OCI-LY7 (cell line): Measurements from ENCODE around the gene CABP4. TPM values are rescaled to one million over a fixed set of nuclear protein-coding genes. Genes with fewer than 3 reads are reported as not detected.

Experiments
- BruUV-seq: library from RNA; stranded (reverse); fragments of 400-500 nt; replicated peaks from 2 replicates; lab custom pipeline; 2021; lab: Mats Ljungman, UMichigan
- CTCF ChIA-PET: fragments of 300-600 bp; sonication (Branson Sonifier 250); formaldehyde crosslinking; loops from one replicate; lab custom pipeline; 2022; ENCODE audit warnings: antibody characterized with exemption; ENCODE audit not compliant: unreplicated experiment; lab: Charles Lee
- POLR2A ChIA-PET: fragments of 300-600 bp; sonication (Branson Sonifier 250); formaldehyde crosslinking; loops from one replicate; lab custom pipeline; 2022; ENCODE audit warnings: antibody characterized with exemption; lab: Charles Lee
- DNase-seq: peaks from one replicate; pipeline ENCODE4 v3.0.0-alpha.2; 2015; ENCODE audit warnings: low spot score
- H2AFZ ChIP-seq: fragments of 200-600 bp; sonication (generic), shearing (Covaris generic); 2 replicates; pipeline ENCODE4 v1.6.1; 2014; ENCODE audit warnings: mild to moderate bottlenecking, antibody characterized with exemption, low read length, moderate library complexity
- H3K27ac ChIP-seq: fragments of 200-600 bp; sonication (generic); 2 replicates; pipeline ENCODE4 v1.5.1; 2014; ENCODE audit warnings: mixed run types, low read depth, mild to moderate bottlenecking, moderate library complexity, low read length, inconsistent platforms; ENCODE audit not compliant: poor library complexity, severe bottlenecking
- H3K36me3 ChIP-seq: fragments of 200-600 bp; sonication (generic); 2 replicates; pipeline ENCODE4 v1.6.1; 2014; ENCODE audit warnings: mild to moderate bottlenecking, antibody characterized with exemption, low read length, moderate library complexity, mixed read lengths; ENCODE audit not compliant: insufficient read depth
- H3K4me1 ChIP-seq: fragments of 200-600 bp; sonication (generic); 2 replicates; pipeline ENCODE4 v1.5.1; 2014; ENCODE audit warnings: mild to moderate bottlenecking, low read length; ENCODE audit not compliant: insufficient read depth, poor library complexity, severe bottlenecking
- H3K4me2 ChIP-seq: fragments of 200-600 bp; sonication (generic); 2 replicates; pipeline ENCODE4 v1.6.1; 2014; ENCODE audit warnings: mild to moderate bottlenecking, low read length
- H3K4me3 ChIP-seq: fragments of 200-600 bp; sonication (generic); 2 replicates; pipeline ENCODE4 v1.5.1; 2014; ENCODE audit warnings: mild to moderate bottlenecking, low read depth, low read length; ENCODE audit not compliant: poor library complexity, severe bottlenecking
- H3K79me2 ChIP-seq: fragments of 200-600 bp; sonication (generic); 2 replicates; pipeline ENCODE4 v1.6.1; 2016; ENCODE audit warnings: low read depth, mild to moderate bottlenecking, low read length, moderate library complexity, mixed read lengths; ENCODE audit not compliant: insufficient read depth
- H3K9me2 ChIP-seq: fragments of 200-600 bp; sonication (generic); 2 replicates; pipeline ENCODE4 v1.6.1; 2016; ENCODE audit warnings: mild to moderate bottlenecking, low read length, mixed read lengths; ENCODE audit not compliant: insufficient read depth
- H3K9me3 ChIP-seq: fragments of 200-600 bp; sonication (generic); 2 replicates; pipeline ENCODE4 v1.6.1; 2014; ENCODE audit warnings: mild to moderate bottlenecking, mixed run types, low read length, mixed read lengths
- H4K20me1 ChIP-seq: fragments of 200-600 bp; sonication (generic); 2 replicates; pipeline ENCODE4 v1.6.1; 2014; ENCODE audit warnings: mild to moderate bottlenecking, antibody characterized with exemption, low read length, moderate library complexity, mixed read lengths; ENCODE audit not compliant: insufficient read depth
- EZH2phosphoT487 ChIP-seq: fragments of 200-600 bp; sonication (generic); IDR thresholded peaks from 2 replicates; pipeline ENCODE4 v1.6.1; 2018; ENCODE audit warnings: low read depth, borderline replicate concordance, mild to moderate bottlenecking, mixed run types, antibody characterized with exemption, low read length, moderate library complexity, mixed read lengths
- intact Hi-C: fragments of 100-400 bp; cut with micrococcal nuclease; formaldehyde crosslinking; loops from one replicate; pipeline ENCODE4 v1.10.0; 2022; ENCODE audit not compliant: unreplicated experiment
- total RNA-seq, 2 experiments: library from RNA; depleted of rRNA in 1 of 2; stranded (reverse); fragments of >200 nt in 1 of 2; shearing (Covaris generic) in 1 of 2; gene quantifications; 2 replicates each; pipeline ENCODE4 v1.2.3, GENCODE V29; 2014 to 2022
- TF ChIP-seq, protein P1 (sequence below): fragments of 200-600 bp; sonication (generic); conservative IDR thresholded peaks from 2 replicates; pipeline ENCODE4 v1.5.1; 2014; ENCODE audit warnings: mild to moderate bottlenecking, antibody characterized with exemption, low read length, moderate library complexity, mixed read lengths

CABP4 gene
- total RNA-seq, 2 experiments from 2014 or later, result 3.0 to 11.5 TPM

DNA sequence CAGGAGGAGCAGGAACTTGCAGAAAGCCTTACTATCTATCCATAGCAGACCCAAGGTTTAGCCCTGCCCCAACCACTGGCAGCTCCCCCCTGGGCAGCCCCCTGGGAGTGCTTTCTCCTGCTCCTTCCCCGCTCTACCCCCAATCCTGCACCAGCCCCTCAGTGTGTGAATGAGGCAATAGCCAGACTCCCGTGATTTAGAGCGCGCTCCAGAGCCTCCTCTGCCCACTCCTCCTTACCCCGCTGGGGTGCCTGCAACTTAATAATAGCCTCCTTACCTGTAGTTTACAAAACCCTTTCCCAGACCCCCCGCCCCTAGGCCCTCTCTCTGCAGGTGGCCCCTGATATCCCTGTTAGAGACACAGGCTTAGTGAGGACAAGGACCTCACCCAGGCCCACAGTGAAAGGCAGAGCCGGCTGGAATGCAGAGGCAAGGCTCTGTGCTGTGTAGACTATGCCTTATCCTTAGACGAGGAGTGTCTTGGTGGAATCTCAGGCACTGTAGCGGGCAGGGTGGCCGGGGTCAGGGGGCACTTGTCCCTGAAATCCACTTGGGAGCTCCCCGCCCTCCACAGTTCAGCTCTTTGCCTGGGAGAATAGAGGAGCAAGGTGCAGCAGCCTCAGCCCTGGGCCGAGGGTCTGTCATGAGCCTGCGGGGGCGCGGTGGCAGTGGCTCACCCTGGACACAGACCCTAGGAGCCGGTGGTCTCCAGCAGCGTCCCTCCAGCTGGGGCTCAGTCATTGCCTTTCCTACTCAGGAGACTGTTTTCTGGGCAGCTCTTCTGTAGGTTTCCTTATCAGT lies 44.0 kb upstream of the CABP4 start:
- POLR2A ChIA-PET, result interaction anchor here (0.8 kb wide), 1 partner anchor 9 kb away, joined by 3 read pairs; no protein-coding TSS in a partner anchor

DNA sequence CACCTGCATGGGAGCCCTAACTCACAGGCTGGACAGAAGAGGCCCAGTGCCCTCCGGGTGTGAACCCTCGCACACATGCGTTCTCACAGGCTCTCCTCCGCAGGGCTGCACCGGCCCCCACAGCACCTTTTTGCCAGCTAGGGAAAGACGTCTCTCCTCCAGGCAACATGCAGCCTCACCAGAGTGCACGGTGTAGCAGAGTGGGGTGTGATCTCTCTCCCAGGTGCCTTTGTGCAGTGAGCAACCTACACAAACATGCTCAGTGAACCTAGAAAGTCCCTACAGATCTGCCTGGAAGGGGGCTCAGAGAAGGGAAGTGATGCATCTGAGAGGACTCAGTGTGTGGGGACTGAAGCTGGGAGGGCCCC lies 43.4 kb upstream of the CABP4 start:
- H2AFZ ChIP-seq, result no peak overlapping the region
- peaks cover 76% of the 10 kb centered on the region for H3K4me1 ChIP-seq
- no peak overlapping the region for H3K4me3 ChIP-seq
- peaks cover 32% of the 10 kb centered on the region for H3K36me3 ChIP-seq
- POLR2A ChIA-PET, result interaction anchor here (0.8 kb wide), 1 partner anchor 9 kb away, joined by 3 read pairs; no protein-coding TSS in a partner anchor
- TF ChIP-seq EZH2phosphoT487, result no peak
- TF ChIP-seq, protein P1, sequence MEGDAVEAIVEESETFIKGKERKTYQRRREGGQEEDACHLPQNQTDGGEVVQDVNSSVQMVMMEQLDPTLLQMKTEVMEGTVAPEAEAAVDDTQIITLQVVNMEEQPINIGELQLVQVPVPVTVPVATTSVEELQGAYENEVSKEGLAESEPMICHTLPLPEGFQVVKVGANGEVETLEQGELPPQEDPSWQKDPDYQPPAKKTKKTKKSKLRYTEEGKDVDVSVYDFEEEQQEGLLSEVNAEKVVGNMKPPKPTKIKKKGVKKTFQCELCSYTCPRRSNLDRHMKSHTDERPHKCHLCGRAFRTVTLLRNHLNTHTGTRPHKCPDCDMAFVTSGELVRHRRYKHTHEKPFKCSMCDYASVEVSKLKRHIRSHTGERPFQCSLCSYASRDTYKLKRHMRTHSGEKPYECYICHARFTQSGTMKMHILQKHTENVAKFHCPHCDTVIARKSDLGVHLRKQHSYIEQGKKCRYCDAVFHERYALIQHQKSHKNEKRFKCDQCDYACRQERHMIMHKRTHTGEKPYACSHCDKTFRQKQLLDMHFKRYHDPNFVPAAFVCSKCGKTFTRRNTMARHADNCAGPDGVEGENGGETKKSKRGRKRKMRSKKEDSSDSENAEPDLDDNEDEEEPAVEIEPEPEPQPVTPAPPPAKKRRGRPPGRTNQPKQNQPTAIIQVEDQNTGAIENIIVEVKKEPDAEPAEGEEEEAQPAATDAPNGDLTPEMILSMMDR, result no peak
- intact Hi-C loops, result no loop called here
- H3K9me3 ChIP-seq, result no peaks in the 10 kb centered on the region
- no TSS peak for BruUV-seq
- peak; percentile 71 for DNase-seq
- H3K4me2 ChIP-seq, result peak overlapping the region; percentile 38
- CTCF ChIA-PET, result interaction anchor here (1.6 kb wide), 2 partner anchors 9 to 27 kb away, joined by 4 to 6 read pairs; no protein-coding TSS in a partner anchor
- peaks cover 8% of the 10 kb centered on the region; the same call in 1 of the 2 replicates for H3K79me2 ChIP-seq
- H3K27ac ChIP-seq, result peak overlapping the region; percentile 12
- H4K20me1 ChIP-seq, result no peaks in the 10 kb centered on the region
- no peaks in the 10 kb centered on the region for H3K9me2 ChIP-seq

More for the DNA sequence above, 44.0 kb upstream of the CABP4 start:
- CTCF ChIA-PET, result interaction anchor here (1.6 kb wide), 1 partner anchor 10 kb away, joined by 4 read pairs; no protein-coding TSS in a partner anchor
- Histone ChIP-seq H3K27ac (peak overlapping the region; percentile 12), H3K9me2 (no peaks in the 10 kb centered on the region), H3K79me2 (peaks cover 11% of the 10 kb centered on the region; the same call in 1 of the 2 replicates), H3K9me3 (no peaks in the 10 kb centered on the region), H3K4me3 (no peak overlapping the region), H3K36me3 (peaks cover 38% of the 10 kb centered on the region), H2AFZ (no peak overlapping the region), H3K4me2 (peak overlapping the region; percentile 73), H4K20me1 (no peaks in the 10 kb centered on the region), H3K4me1 (peaks cover 76% of the 10 kb centered on the region)
- BruUV-seq, result no TSS peak
- TF ChIP-seq EZH2phosphoT487, result no peak
- TF ChIP-seq, protein P1, result no peak
- no peak for DNase-seq
- intact Hi-C loops, result no loop called here
